DOHH2 (cell line): Measurements from ENCODE around the gene RASGRF1.

Experiments
- H3F3A ChIP-seq: fragments of 200-600 bp; sonication (generic), shearing (Covaris generic); 2 replicates; pipeline ENCODE4 v1.6.0; 2016; ENCODE audit warnings: antibody characterized with exemption, mild to moderate bottlenecking; ENCODE audit not compliant: control insufficient read depth, insufficient read depth
- H3K27ac ChIP-seq: fragments of 200-600 bp; sonication (generic); 2 replicates; pipeline ENCODE4 v1.5.1; 2014; ENCODE audit warnings: low read depth, mild to moderate bottlenecking, low read length, moderate library complexity
- H3K27me3 ChIP-seq: fragments of 200-600 bp; sonication (generic); 2 replicates; pipeline ENCODE4 v1.6.1; 2014; ENCODE audit warnings: mild to moderate bottlenecking, low read length, mixed read lengths; ENCODE audit not compliant: control insufficient read depth
- H3K36me3 ChIP-seq: fragments of 200-600 bp; sonication (generic); 2 replicates; pipeline ENCODE4 v1.6.1; 2014; ENCODE audit warnings: mild to moderate bottlenecking, low read length, moderate library complexity, mixed read lengths; ENCODE audit not compliant: control insufficient read depth
- H3K4me1 ChIP-seq: fragments of 200-600 bp; sonication (generic); 2 replicates; pipeline ENCODE4 v1.6.1; 2014; ENCODE audit warnings: mild to moderate bottlenecking, low read length, mixed read lengths; ENCODE audit not compliant: control insufficient read depth
- H3K4me2 ChIP-seq: fragments of 200-600 bp; sonication (generic); 2 replicates; pipeline ENCODE4 v1.6.0; 2014; ENCODE audit warnings: mild to moderate bottlenecking, low read length, moderate library complexity
- H3K4me3 ChIP-seq: fragments of 200-600 bp; sonication (generic); 2 replicates; pipeline ENCODE4 v1.5.1; 2014; ENCODE audit warnings: mild to moderate bottlenecking, low read length, mixed read lengths
- H3K79me2 ChIP-seq: fragments of 200-600 bp; sonication (generic); 2 replicates; pipeline ENCODE4 v1.6.1; 2014; ENCODE audit warnings: mild to moderate bottlenecking, low read length, mixed read lengths; ENCODE audit not compliant: control insufficient read depth
- H3K9me2 ChIP-seq: fragments of 200-600 bp; sonication (generic); replicated peaks from 2 replicates; pipeline ENCODE4 v1.6.1; 2014; ENCODE audit warnings: mild to moderate bottlenecking, low read length, mixed read lengths; ENCODE audit not compliant: control insufficient read depth
- H3K9me3 ChIP-seq: fragments of 200-600 bp; sonication (generic); 2 replicates; pipeline ENCODE4 v1.6.1; 2014; ENCODE audit warnings: antibody characterized with exemption, low read length, mixed read lengths; ENCODE audit not compliant: control insufficient read depth, insufficient read depth
- H4K20me1 ChIP-seq: fragments of 200-600 bp; sonication (generic); 2 replicates; pipeline ENCODE4 v1.6.0; 2014; ENCODE audit warnings: low read depth, mild to moderate bottlenecking, antibody characterized with exemption, low read length, moderate library complexity; ENCODE audit not compliant: control insufficient read depth, insufficient read depth
- EZH2phosphoT487 ChIP-seq: fragments of 200-600 bp; sonication (generic); IDR thresholded peaks from 2 replicates; pipeline ENCODE4 v1.6.1; 2017; ENCODE audit warnings: borderline replicate concordance, mild to moderate bottlenecking, antibody characterized with exemption, low read length, moderate library complexity, mixed read lengths
- TF ChIP-seq, protein P1 (sequence below): fragments of 200-600 bp; sonication (generic); IDR thresholded peaks from one replicate; pipeline ENCODE4 v1.5.1; 2014; ENCODE audit warnings: antibody characterized with exemption, mild to moderate bottlenecking, low read depth, low read length; ENCODE audit not compliant: poor library complexity, severe bottlenecking

The RASGRF1 gene

DNA sequence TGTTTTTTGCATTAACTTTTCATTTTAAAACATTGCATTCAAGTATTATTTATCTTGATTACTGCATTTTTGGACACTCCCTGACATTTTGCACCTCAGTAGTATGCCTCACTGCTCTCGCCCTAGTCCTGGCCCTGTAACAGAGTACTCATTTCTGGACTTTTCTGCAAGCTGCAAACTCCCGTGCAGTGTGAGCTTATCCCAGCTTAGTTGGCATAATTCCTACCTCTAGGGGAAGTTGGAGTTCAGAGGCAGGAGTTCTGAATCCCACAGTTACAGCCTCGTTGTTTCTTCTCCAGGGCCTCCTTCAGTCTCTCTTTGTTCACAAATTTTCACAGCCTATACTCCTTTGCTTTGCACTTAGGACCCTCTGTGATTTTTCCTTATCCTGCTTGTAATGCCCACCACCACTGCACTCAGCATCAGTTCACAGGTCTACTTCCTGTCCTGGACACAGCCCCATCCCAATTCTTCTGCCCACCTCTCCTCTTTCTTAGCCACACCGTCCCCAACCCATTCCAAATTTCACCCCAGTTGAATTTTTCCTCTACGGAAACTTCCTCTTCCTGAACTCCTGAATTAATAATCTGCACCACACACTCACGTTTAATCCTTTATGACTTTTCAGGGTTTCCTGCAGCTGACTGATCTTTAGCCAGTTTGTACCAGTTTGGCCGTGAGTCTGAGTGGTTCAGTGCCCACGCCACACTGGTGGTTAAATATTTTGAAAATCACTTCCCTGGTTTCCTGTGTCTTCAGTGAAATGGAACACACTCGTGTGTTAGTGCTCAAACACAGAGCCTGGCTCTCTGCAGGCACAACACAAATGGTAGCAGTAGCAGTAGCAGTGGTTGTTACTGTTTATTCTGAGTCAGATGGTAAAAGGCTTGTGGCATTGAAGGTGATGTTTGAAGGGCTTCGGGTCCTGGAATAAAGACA is 139.4 kb downstream of the RASGRF1 start:
- H4K20me1 ChIP-seq: no peaks in the 10 kb centered on the region
- peak overlapping the region; percentile 34 for H3K4me3 ChIP-seq
- peaks cover 16% of the 10 kb centered on the region for H3K4me1 ChIP-seq
- peak overlapping the region; percentile 7 for H3K27ac ChIP-seq
- TF ChIP-seq EZH2phosphoT487: no peak
- TF ChIP-seq, protein P1, sequence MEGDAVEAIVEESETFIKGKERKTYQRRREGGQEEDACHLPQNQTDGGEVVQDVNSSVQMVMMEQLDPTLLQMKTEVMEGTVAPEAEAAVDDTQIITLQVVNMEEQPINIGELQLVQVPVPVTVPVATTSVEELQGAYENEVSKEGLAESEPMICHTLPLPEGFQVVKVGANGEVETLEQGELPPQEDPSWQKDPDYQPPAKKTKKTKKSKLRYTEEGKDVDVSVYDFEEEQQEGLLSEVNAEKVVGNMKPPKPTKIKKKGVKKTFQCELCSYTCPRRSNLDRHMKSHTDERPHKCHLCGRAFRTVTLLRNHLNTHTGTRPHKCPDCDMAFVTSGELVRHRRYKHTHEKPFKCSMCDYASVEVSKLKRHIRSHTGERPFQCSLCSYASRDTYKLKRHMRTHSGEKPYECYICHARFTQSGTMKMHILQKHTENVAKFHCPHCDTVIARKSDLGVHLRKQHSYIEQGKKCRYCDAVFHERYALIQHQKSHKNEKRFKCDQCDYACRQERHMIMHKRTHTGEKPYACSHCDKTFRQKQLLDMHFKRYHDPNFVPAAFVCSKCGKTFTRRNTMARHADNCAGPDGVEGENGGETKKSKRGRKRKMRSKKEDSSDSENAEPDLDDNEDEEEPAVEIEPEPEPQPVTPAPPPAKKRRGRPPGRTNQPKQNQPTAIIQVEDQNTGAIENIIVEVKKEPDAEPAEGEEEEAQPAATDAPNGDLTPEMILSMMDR: no peak
- H3K9me2 ChIP-seq: no peaks in the 10 kb centered on the region
- H3K79me2 ChIP-seq: no peaks in the 10 kb centered on the region
- no peaks in the 10 kb centered on the region for H3K9me3 ChIP-seq
- H3K27me3 ChIP-seq: no peaks in the 10 kb centered on the region
- H3K36me3 ChIP-seq: no peaks in the 10 kb centered on the region
- peak overlapping the region; percentile 65 for H3K4me2 ChIP-seq
- H3F3A ChIP-seq: no peaks in the 10 kb centered on the region; the same call in 1 of the 2 replicates

DNA sequence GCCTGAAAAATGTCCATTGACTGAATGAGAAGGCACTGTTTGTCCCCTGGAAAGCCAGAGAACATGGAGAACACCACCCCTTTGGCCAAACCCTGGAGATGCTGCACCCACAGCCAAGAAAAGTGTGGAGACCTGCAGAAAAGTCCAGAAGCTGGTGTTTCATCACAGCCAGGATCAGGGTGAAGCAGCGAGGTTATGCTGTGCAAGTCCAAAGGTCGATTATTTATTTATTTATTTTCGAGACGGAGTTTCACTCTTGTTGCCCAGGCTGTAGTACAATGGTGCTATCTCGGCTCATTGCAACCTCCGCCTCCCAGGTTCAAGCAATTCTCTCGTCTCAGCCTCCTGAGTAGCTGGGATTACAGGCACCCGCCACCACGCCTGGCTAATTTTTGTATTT is 140.2 kb downstream of the RASGRF1 start:
- TF ChIP-seq, protein P1: no peak
- TF ChIP-seq EZH2phosphoT487: no peak
- Histone ChIP-seq H3K4me2 (no peak overlapping the region), H3F3A (no peaks in the 10 kb centered on the region; the same call in 1 of the 2 replicates)

DNA sequence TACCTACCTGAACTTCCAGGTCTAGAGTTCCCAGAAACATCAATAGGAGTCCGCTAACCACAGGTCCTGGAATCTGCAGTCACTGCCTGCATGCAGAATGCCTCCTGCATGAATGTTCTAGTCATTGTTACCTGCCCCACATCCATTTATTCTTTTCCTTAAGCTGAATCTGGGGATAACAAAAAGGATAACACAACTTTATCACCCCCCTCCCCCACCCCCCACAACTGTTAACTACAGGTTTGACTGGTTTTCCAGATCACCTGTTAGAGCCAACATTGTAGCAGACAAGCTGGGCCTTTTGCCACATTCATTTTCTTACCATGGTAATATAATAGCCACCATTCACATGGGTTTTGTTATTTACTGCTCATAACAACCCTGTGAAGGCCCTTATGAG is 141.1 kb downstream of the RASGRF1 start:
- Histone ChIP-seq H3K27me3 (no peaks in the 10 kb centered on the region; the same call in 1 of the 2 replicates), H3K4me1 (peaks cover 25% of the 10 kb centered on the region), H3K4me2 (no peak overlapping the region), H3K9me3 (no peaks in the 10 kb centered on the region), H3F3A (no peaks in the 10 kb centered on the region; the same call in 1 of the 2 replicates), H3K9me2 (no peaks in the 10 kb centered on the region), H3K36me3 (peaks cover 3% of the 10 kb centered on the region), H3K4me3 (no peak overlapping the region), H3K79me2 (peaks cover 5% of the 10 kb centered on the region), H4K20me1 (no peaks in the 10 kb centered on the region), H3K27ac (no peak overlapping the region)
- TF ChIP-seq, protein P1: no peak
- no peak for TF ChIP-seq EZH2phosphoT487

More for the DNA sequence above, 140.2 kb downstream of the RASGRF1 start:
- no peak overlapping the region for H3K4me3 ChIP-seq
- H3K9me3 ChIP-seq: no peaks in the 10 kb centered on the region
- H3K27me3 ChIP-seq: no peaks in the 10 kb centered on the region
- H3K9me2 ChIP-seq: no peaks in the 10 kb centered on the region
- no peak overlapping the region for H3K27ac ChIP-seq
- H3K4me1 ChIP-seq: peaks cover 22% of the 10 kb centered on the region
- H3K36me3 ChIP-seq: no peaks in the 10 kb centered on the region
- no peaks in the 10 kb centered on the region for H3K79me2 ChIP-seq
- no peaks in the 10 kb centered on the region for H4K20me1 ChIP-seq
